T-helper 1 cell treated with Interleukin-12 subunit alpha and Interleukin-12 subunit beta and Interleukin-4 antibody, amounts not matched to agents 30 μg/mL and 1 μg/mL, for 36 hours (primary cell): ENCODE data around the gene PGPEP1.

Source experiments
- H3K27ac Mint-ChIP-seq: one replicate; pipeline ENCODE4 v1.8.0; 2021; ENCODE audit warnings: mild to moderate bottlenecking, mixed read lengths
- H3K27me3 Mint-ChIP-seq: one replicate; pipeline ENCODE4 v1.8.0; 2021; ENCODE audit warnings: low read depth, mixed read lengths
- H3K36me3 Mint-ChIP-seq: one replicate; pipeline ENCODE4 v1.8.0; 2021; ENCODE audit warnings: low read depth, mixed read lengths
- H3K4me1 Mint-ChIP-seq: one replicate; pipeline ENCODE4 v1.8.0; 2021; ENCODE audit warnings: low read depth, mixed read lengths
- H3K4me3 Mint-ChIP-seq: one replicate; pipeline ENCODE4 v1.8.0; 2021; ENCODE audit warnings: mild to moderate bottlenecking, moderate library complexity, mixed read lengths
- H3K9me3 Mint-ChIP-seq: one replicate; pipeline ENCODE4 v1.8.0; 2021; ENCODE audit warnings: mixed read lengths

Gene PGPEP1

DNA sequence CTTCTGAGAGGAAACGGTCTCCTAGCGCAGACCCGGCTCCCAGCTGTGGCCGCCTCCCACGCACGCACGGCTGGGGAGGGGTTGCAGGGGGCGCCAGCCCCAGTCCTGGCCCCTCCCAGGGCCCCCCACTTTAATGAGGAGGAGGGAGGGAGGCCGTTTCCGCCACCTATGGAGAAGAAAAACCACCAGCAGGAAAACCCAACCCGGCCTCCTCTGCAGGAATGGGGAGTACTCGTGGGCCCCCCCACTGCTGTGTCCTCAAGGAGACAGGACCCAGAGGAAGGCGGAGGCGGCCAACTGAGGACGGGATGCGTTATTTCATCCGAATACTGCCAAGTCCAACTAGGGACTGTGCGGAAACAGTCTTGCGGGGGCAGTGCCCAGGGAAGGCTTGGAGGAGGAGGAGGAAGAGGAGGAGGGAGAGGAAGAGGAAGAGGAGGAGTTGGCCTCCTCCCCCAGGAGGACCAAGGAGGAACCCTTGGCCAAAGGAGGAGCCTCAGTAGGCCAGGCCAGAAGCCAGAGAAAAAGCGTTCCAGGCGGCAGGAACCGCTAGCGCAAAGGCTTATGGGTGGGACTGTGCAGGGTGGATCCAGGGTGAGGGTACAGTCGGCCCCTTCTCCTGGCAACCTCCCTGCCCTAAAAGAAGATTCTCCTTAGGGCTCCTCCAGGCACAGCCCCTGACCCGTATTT, 74.9 kb downstream of the PGPEP1 start:
- peaks cover 4% of the 10 kb centered on the region for H3K27me3 Mint-ChIP-seq
- no peaks in the 10 kb centered on the region for H3K9me3 Mint-ChIP-seq
- H3K36me3 Mint-ChIP-seq: peaks cover 2% of the 10 kb centered on the region
- H3K27ac Mint-ChIP-seq: no peak overlapping the region
- peaks cover 41% of the 10 kb centered on the region for H3K4me1 Mint-ChIP-seq
- H3K4me3 Mint-ChIP-seq: peak overlapping the region; percentile 71

DNA sequence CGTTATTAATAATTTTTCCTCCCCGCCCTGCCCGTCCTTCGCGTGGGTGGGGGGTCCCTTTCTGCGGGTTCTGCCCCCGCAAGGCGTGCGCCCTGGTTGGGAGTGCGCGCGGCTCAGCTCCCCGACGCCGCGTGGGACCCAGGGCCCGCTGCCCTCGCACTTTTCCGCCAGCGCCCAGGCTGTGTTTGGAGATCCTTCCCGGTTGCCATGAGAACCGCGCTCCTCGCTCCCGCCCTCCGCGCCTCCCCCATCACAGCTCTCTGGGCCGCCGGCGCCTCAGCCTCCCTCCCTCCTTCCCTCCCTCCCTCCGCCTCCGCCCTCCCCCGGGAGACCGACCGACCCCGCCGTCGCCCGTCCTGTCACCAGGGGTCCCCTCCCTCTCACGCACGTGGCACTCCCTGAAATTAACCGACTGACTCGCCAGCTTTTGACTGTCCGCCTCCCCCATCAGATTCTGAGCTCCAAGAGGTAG, 76.4 kb downstream of the PGPEP1 start:
- H3K9me3 Mint-ChIP-seq: no peaks in the 10 kb centered on the region
- H3K4me1 Mint-ChIP-seq: peaks cover 50% of the 10 kb centered on the region
- peak overlapping the region; percentile 79 for H3K27ac Mint-ChIP-seq
- peak overlapping the region; percentile 76 for H3K4me3 Mint-ChIP-seq
- H3K27me3 Mint-ChIP-seq: peaks cover 4% of the 10 kb centered on the region
- peaks cover 2% of the 10 kb centered on the region for H3K36me3 Mint-ChIP-seq

DNA sequence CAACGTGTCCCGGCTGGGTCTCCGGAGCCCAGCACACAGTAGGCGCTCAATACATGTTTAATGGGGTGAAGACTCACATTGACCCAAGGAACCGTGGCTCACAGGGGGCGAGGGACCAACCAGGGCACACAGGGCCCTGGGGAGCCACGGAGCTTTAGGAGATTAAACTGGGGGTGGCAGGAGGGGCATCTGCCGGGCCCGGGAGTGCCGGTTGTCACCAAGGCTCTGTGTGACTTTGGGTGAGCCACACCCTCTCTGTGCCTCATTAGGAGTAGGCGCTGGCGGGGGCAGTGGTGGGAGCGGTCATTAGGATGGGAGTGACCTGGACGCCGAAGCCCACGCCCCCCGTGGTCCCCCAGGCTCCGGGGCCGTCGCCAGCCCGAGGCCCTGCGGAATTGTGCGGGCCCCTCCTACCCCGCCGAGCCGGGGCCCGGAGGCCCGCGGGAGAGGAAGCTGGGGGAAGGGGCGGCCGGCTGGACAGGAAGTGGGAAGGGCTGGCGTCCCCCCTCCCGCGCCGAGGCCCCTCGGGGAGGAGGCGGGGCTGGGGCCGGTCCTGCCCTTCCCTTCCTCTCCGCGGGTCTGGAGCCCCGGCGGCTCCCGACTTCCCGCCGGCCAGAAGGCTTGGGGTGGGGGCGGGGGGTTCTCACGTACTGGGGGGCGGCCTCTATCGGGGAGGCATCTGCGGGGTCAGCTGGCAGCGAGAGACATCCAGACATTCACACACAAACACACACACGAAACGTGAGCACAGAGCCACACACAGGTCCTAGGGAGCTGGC, 77.0 kb downstream of the PGPEP1 start:
- Mint-ChIP-seq H3K4me1 (peaks cover 55% of the 10 kb centered on the region), H3K27me3 (peaks cover 4% of the 10 kb centered on the region), H3K27ac (peak overlapping the region; percentile 87), H3K9me3 (no peaks in the 10 kb centered on the region), H3K36me3 (peaks cover 2% of the 10 kb centered on the region), H3K4me3 (peak overlapping the region; percentile 79)

DNA sequence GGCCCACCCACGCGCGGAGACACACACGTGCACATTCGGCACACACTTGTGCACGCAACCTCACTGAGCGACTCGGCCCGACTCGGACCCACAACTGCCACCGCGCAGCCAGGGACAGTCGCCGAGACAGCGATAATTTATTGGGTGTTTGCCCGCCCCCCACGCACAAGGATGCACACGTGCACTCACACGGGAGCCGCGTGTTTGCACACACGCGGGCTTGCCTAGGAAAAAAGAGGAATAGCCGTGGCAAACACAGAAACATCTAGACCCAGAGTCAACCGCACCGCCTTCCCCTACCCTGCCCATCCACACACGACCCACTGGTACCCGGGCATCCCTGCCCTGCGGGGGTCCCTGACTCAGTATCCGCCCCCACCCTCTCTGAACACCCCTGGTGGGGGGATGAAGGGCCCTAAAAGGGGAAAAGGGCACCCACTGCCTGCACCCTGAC, 77.7 kb downstream of the PGPEP1 start:
- Mint-ChIP-seq H3K27ac (peak overlapping the region; percentile 87), H3K36me3 (peaks cover 3% of the 10 kb centered on the region), H3K27me3 (no peaks in the 10 kb centered on the region), H3K9me3 (no peaks in the 10 kb centered on the region), H3K4me1 (peaks cover 61% of the 10 kb centered on the region), H3K4me3 (peak overlapping the region; percentile 79)

DNA sequence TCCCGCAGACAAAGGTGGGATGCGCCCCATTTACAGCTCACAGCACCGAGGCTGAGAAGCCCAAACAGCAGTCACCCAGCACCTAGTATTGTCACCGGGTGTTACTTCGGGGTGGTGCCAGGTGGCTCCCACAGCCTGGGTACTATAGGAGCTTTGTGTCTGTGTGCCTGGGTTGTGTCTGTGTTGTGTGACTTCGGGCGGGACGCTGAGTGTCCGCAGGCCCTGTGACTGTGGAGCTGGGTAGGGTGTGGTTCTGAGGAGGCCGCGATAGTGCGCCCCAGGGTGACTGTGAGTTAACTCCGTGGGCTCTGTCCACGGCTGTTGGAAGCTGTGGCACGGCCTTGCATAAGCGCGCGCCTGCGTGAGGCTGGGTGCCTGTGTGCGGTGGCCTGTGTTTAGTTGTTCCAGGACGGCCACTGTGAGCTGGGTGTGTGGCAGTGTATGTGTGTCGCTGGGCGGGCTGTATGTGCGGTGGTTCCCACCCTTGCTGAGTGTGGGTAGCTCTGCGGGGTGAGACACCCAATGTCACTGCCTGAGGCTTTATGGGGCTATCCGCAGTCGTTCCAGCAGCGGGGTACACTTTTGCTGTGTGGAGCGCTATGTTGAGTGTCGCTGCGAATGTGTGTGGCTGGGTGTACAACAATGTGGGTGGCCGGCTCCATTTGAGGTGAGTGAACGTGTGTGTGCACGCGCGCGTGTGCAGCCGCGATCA, 78.2 kb downstream of the PGPEP1 start:
- peaks cover 67% of the 10 kb centered on the region for H3K4me1 Mint-ChIP-seq
- H3K4me3 Mint-ChIP-seq: peak overlapping the region; percentile 79
- peak overlapping the region; percentile 87 for H3K27ac Mint-ChIP-seq
- peaks cover 5% of the 10 kb centered on the region for H3K36me3 Mint-ChIP-seq
- no peaks in the 10 kb centered on the region for H3K27me3 Mint-ChIP-seq
- no peaks in the 10 kb centered on the region for H3K9me3 Mint-ChIP-seq

DNA sequence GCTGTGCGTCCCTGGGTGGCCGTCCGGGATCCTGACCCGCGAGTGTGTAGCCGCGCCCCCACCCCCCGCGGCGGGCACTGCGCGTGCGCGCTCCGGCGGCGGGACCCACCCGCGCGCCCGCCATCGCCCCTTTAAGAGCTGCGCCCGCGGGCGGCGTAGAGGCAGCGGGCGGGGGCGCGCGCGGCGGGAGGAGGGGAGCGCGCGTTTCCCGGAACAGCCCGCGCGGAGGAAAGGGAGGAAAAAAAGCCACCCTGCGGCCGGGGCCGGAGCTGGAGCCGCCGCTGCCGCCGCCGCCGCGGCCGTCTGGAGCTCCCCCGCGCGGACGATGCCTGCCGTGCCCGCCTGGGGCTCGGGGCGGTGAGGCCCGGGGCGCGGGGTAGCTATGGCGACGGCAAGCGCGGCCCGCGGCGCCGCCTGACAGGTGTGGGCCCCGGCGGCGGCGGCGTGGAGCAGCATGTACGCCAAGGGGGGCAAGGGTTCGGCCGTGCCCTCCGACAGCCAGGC, 78.8 kb downstream of the PGPEP1 start, which contains the start of gene SSBP4:
SSBP4 (plus strand) TSS at position 204 of the 504 bp plus-strand sequence; CDS start at position 455, 251 bp downstream.
- Mint-ChIP-seq H3K36me3 (peaks cover 5% of the 10 kb centered on the region), H3K9me3 (no peaks in the 10 kb centered on the region), H3K27me3 (no peaks in the 10 kb centered on the region), H3K4me1 (peaks cover 67% of the 10 kb centered on the region), H3K27ac (peak within 1 kb of the TSS; percentile 88), H3K4me3 (peak within 1 kb of the TSS; percentile 98)
